ENCODE measurements around the gene DNAL1.

DNA sequence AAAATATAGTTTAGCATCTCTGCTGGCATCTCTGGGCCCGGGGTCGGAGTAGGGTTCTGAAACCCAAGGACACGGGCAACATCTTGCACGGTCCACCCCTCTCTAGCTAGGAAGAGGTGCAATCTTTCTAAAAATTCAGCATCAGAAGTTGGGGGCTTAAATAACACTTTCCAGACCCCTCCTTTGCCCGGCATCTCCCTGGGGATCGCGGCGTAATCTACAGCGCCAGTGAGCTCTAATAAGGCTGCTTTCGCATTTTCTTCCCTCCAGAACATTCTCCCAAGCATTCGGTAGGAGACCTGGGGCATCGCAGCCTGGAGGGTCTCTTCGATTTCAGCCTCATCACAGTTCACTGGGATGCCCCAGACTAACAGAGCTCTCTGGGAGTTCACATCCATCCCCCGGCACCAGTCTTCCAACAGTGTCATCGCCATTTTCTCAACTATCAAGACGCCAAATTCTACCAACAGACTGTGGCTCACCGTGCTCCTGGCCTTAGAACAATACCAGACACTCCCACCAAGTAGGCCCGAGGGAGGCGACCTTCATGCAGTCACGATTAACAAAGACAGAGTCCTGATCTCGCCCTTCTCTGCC lies 68.5 kb downstream of the DNAL1 start:
- TF ChIP-seq, protein P1, sequence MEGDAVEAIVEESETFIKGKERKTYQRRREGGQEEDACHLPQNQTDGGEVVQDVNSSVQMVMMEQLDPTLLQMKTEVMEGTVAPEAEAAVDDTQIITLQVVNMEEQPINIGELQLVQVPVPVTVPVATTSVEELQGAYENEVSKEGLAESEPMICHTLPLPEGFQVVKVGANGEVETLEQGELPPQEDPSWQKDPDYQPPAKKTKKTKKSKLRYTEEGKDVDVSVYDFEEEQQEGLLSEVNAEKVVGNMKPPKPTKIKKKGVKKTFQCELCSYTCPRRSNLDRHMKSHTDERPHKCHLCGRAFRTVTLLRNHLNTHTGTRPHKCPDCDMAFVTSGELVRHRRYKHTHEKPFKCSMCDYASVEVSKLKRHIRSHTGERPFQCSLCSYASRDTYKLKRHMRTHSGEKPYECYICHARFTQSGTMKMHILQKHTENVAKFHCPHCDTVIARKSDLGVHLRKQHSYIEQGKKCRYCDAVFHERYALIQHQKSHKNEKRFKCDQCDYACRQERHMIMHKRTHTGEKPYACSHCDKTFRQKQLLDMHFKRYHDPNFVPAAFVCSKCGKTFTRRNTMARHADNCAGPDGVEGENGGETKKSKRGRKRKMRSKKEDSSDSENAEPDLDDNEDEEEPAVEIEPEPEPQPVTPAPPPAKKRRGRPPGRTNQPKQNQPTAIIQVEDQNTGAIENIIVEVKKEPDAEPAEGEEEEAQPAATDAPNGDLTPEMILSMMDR (IDR thresholded peaks at IDR 0.05; ENCODE audit: low read length): no peak
- no peak for TF ChIP-seq EZH2 (IDR thresholded peaks at IDR 0.05; ENCODE audit: borderline replicate concordance, low read length)
